Neural cell (in vitro differentiated cells): ENCODE results near the gene BMAL1. TPM values are rescaled to one million over a fixed set of nuclear protein-coding genes. Genes with fewer than 3 reads are reported as not detected.

Experiments
- H2AFZ ChIP-seq: fragments of 200-600, 300-800 bp; sonication (generic), shearing (Covaris generic); 2 replicates; pipeline ENCODE4 v1.6.0; 2014; ENCODE audit warnings: low read depth, mild to moderate bottlenecking, antibody characterized with exemption, low read length, moderate library complexity
- H3F3A ChIP-seq: fragments of 200-600 bp; shearing (Covaris generic); 2 replicates; pipeline ENCODE4 v1.6.1; 2016; ENCODE audit warnings: mild to moderate bottlenecking, moderate library complexity, mixed read lengths, antibody characterized with exemption, low read length; ENCODE audit not compliant: insufficient read depth, poor library complexity, severe bottlenecking
- H3K27ac ChIP-seq: fragments of 200-600, 300-800 bp; sonication (generic), shearing (Covaris generic); 2 replicates; pipeline ENCODE4 v1.5.1; 2014; ENCODE audit warnings: mild to moderate bottlenecking, low read length, moderate library complexity
- H3K27me3 ChIP-seq: fragments of 300-800, 200-600 bp; sonication (generic), shearing (Covaris generic); 2 replicates; pipeline ENCODE4 v1.6.0; 2014; ENCODE audit warnings: mild to moderate bottlenecking, low read depth, low read length, moderate library complexity; ENCODE audit not compliant: insufficient read depth
- H3K36me3 ChIP-seq: fragments of 300-800, 200-600 bp; sonication (generic), shearing (Covaris generic); 2 replicates; pipeline ENCODE4 v1.5.1; 2014; ENCODE audit warnings: mild to moderate bottlenecking, antibody characterized with exemption, low read length, moderate library complexity; ENCODE audit not compliant: insufficient read depth
- H3K4me2 ChIP-seq: fragments of 300-800, 200-600 bp; sonication (generic), shearing (Covaris generic); 2 replicates; pipeline ENCODE4 v1.6.0; 2014; ENCODE audit warnings: mild to moderate bottlenecking, low read length
- H3K4me3 ChIP-seq: fragments of 300-800, 200-600 bp; sonication (generic), shearing (Covaris generic); 2 replicates; pipeline ENCODE4 v1.5.1; 2014; ENCODE audit warnings: mild to moderate bottlenecking, low read length, moderate library complexity
- H3K79me2 ChIP-seq: fragments of 200-600 bp; shearing (Covaris generic); replicated peaks from 2 replicates; pipeline ENCODE4 v1.6.0; 2014; ENCODE audit warnings: mild to moderate bottlenecking, low read length, moderate library complexity; ENCODE audit not compliant: insufficient read depth
- H3K9ac ChIP-seq: fragments of 300-800, 200-600 bp; sonication (generic), shearing (Covaris generic); 2 replicates; pipeline ENCODE4 v1.6.1; 2016; ENCODE audit warnings: mild to moderate bottlenecking, low read length, mixed read lengths
- H3K9me2 ChIP-seq: fragments of 200-600 bp; shearing (Covaris generic); 2 replicates; pipeline ENCODE4 v1.6.1; 2016; ENCODE audit warnings: mild to moderate bottlenecking, low read length, mixed read lengths; ENCODE audit not compliant: insufficient read depth
- H3K9me3 ChIP-seq: fragments of 200-600, 300-800 bp; sonication (generic), shearing (Covaris generic); 2 replicates; pipeline ENCODE4 v1.6.1; 2016; ENCODE audit warnings: mild to moderate bottlenecking, mixed run types, low read length, moderate library complexity, mixed read lengths
- H4K20me1 ChIP-seq: fragments of 200-600 bp; shearing (Covaris generic); 2 replicates; pipeline ENCODE4 v1.6.1; 2016; ENCODE audit warnings: mild to moderate bottlenecking, mixed run types; ENCODE audit not compliant: insufficient read depth
- EP300 ChIP-seq: fragments of 450-650 bp; conservative IDR thresholded peaks from 2 replicates; pipeline ENCODE4 v1.6.1; 2014; ENCODE audit warnings: antibody characterized with exemption, mild to moderate bottlenecking, moderate library complexity; ENCODE audit not compliant: poor library complexity, severe bottlenecking
- EZH2 ChIP-seq: fragments of 200-600, 300-800 bp; shearing (Covaris generic), sonication (generic); IDR thresholded peaks from 2 replicates; pipeline ENCODE4 v1.6.1; 2014; ENCODE audit warnings: antibody characterized with exemption, low read length, borderline replicate concordance, mild to moderate bottlenecking; ENCODE audit not compliant: insufficient read depth, poor library complexity, severe bottlenecking
- MXI1 ChIP-seq: fragments of 450-650 bp; conservative IDR thresholded peaks from 2 replicates; pipeline ENCODE4 v1.6.1; 2014; ENCODE audit warnings: antibody characterized with exemption, mild to moderate bottlenecking; ENCODE audit not compliant: poor library complexity, severe bottlenecking
- POLR2AphosphoS5 ChIP-seq: IDR thresholded peaks from 2 replicates; pipeline ENCODE4 v1.6.1; 2012
- RAD21 ChIP-seq: fragments of 450-650 bp; conservative IDR thresholded peaks from 2 replicates; pipeline ENCODE4 v1.6.1; 2014; ENCODE audit warnings: antibody characterized with exemption, mild to moderate bottlenecking, moderate library complexity
- REST ChIP-seq: IDR thresholded peaks from 2 replicates; pipeline ENCODE4 v1.6.1; 2012; ENCODE audit warnings: borderline replicate concordance
- SMC3 ChIP-seq: fragments of 450-650 bp; conservative IDR thresholded peaks from 2 replicates; pipeline ENCODE4 v1.6.1; 2014; ENCODE audit warnings: antibody characterized with exemption, mild to moderate bottlenecking, moderate library complexity; ENCODE audit not compliant: poor library complexity
- TAF1 ChIP-seq: IDR thresholded peaks from 2 replicates; pipeline ENCODE4 v1.6.1; 2012; ENCODE audit warnings: low read depth
- polyA plus RNA-seq: library from polyadenylated mRNA; depleted of rRNA; stranded (reverse); fragments of >200 nt; gene quantifications from 2 replicates; pipeline ENCODE4 v1.2.3, GENCODE V29; 2014
- TF ChIP-seq, protein P1 (sequence below): fragments of 450-650 bp; IDR thresholded peaks from 2 replicates; pipeline ENCODE4 v1.5.1; 2014; ENCODE audit warnings: antibody characterized with exemption, mild to moderate bottlenecking, moderate library complexity; ENCODE audit not compliant: poor library complexity, severe bottlenecking

Gene BMAL1
- polyA plus RNA-seq, 1 donor from 2014 or later = 17.1 TPM

DNA sequence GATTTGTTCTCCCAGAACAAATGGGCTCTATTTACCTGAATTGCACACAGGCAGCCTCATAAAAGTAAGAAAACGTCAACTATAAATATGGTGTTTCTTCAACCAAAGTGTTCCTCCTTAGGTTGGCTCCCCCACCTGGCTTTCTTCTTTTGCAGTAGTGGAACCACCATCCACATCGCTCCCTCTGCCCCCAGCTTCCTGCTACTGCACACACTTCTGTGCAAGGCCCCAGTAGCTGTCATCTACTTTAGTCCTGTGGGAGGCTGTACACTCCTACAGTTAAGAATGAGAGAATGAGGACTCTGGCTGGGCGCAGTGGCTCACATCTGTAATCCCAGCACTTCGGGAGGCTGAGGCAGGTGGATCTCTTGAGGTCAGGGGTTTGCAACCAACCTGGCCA lies 89.5 kb downstream of the BMAL1 start (continued):
- no peak for TF ChIP-seq SMC3
- no peak for TF ChIP-seq TAF1
- TF ChIP-seq EZH2 = no peak
- no peak for TF ChIP-seq RAD21

DNA sequence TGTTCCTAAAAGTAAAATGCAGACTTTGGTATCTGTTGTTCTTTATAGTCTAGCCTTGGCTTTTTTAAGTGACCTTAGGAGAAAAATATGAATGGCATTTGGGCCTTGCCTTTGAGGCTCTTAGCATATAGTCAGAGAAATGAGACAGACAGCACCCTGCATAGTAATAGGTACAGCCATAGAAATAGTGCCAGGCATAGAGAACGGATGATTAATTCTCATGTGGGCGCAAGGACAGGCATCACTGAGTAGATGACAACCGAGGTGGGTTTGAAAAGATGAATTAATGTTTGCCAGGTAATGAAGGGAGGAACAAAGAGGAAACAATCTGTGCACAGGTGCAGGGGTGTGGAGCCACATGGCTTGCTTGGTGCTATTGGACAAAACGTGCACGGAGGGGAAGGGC lies 90.5 kb downstream of the BMAL1 start:
- no peaks in the 10 kb centered on the region for H3K27me3 ChIP-seq
- no peak overlapping the region for H3K4me2 ChIP-seq
- H3K27ac ChIP-seq = no peak overlapping the region

More for the DNA sequence above, 90.5 kb downstream of the BMAL1 start:
- no peak overlapping the region for H2AFZ ChIP-seq
- H3K9me2 ChIP-seq = no peaks in the 10 kb centered on the region
- no peaks in the 10 kb centered on the region for H4K20me1 ChIP-seq
- H3F3A ChIP-seq = no peaks in the 10 kb centered on the region
- peaks cover 3% of the 10 kb centered on the region for H3K36me3 ChIP-seq
- no peaks in the 10 kb centered on the region for H3K9me3 ChIP-seq
- H3K4me3 ChIP-seq = no peak overlapping the region
- no peak overlapping the region for H3K9ac ChIP-seq
- TF ChIP-seq MXI1 (no peak), RAD21 (no peak), POLR2AphosphoS5 (no peak), TAF1 (no peak), SMC3 (no peak), EZH2 (no peak), EP300 (no peak), REST (no peak)
- TF ChIP-seq, protein P1, sequence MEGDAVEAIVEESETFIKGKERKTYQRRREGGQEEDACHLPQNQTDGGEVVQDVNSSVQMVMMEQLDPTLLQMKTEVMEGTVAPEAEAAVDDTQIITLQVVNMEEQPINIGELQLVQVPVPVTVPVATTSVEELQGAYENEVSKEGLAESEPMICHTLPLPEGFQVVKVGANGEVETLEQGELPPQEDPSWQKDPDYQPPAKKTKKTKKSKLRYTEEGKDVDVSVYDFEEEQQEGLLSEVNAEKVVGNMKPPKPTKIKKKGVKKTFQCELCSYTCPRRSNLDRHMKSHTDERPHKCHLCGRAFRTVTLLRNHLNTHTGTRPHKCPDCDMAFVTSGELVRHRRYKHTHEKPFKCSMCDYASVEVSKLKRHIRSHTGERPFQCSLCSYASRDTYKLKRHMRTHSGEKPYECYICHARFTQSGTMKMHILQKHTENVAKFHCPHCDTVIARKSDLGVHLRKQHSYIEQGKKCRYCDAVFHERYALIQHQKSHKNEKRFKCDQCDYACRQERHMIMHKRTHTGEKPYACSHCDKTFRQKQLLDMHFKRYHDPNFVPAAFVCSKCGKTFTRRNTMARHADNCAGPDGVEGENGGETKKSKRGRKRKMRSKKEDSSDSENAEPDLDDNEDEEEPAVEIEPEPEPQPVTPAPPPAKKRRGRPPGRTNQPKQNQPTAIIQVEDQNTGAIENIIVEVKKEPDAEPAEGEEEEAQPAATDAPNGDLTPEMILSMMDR = no peak
- no peaks in the 10 kb centered on the region for H3K79me2 ChIP-seq
